ENCODE results near the gene EEF1E1.

GRCh38 chr6:8132130-8132529, 29.8 kb upstream of the EEF1E1 start:
- TF ChIP-seq TAF1 (IDR thresholded peaks at IDR 0.05; ENCODE audit: borderline replicate concordance, low read depth, low read length) (no peak), POLR2A (IDR thresholded peaks at IDR 0.05; ENCODE audit: low read depth, low read length) (no peak), POLR2AphosphoS5 (IDR thresholded peaks at IDR 0.05; ENCODE audit: low read depth, low read length) (no peak)

Data from GM12892 (cell line).